Glomerular visceral epithelial cell (primary cell): ENCODE data around the gene STRN3.
"Not testable (repeated sequence)": the region's sequence is repeated elsewhere in the genome, so short reads cannot be mapped to it uniquely, and the experiment has no call there.

Experiments used
- DNase-seq: peaks from one replicate; pipeline ENCODE4 v3.0.0-alpha.2; 2016; ENCODE audit errors: extremely low spot score

Gene STRN3

GRCh38 chr14:31026077-31026449, at the start of gene STRN3:
TSS of gene STRN3 (minus strand) at chr14:31026379. CDS start at chr14:31026185, 194 bp downstream.
- DNase-seq = no peak

- no peak for DNase-seq
Measured at GRCh38 chr14:31075144-31075543, 49.0 kb upstream of the STRN3 start.

GRCh38 chr14:31071151-31071550, 45.0 kb upstream of the STRN3 start:
- no peak for DNase-seq

GRCh38 chr14:31070431-31070830, 44.3 kb upstream of the STRN3 start:
- DNase-seq = peak; percentile 80

GRCh38 chr14:31069343-31069742, 43.2 kb upstream of the STRN3 start:
- DNase-seq = no peak

- DNase-seq = no peak
Measured at GRCh38 chr14:31068235-31068634, 42.1 kb upstream of the STRN3 start.

GRCh38 chr14:31062908-31063307, 36.7 kb upstream of the STRN3 start:
- not testable (repeated sequence) for DNase-seq

GRCh38 chr14:31060253-31060875, 34.2 kb upstream of the STRN3 start:
- no peak for DNase-seq

GRCh38 chr14:31059152-31059924, 33.2 kb upstream of the STRN3 start:
- DNase-seq = peak; percentile 71

GRCh38 chr14:31057701-31058364, 31.7 kb upstream of the STRN3 start:
- DNase-seq = no peak

GRCh38 chr14:31057035-31057434, 30.9 kb upstream of the STRN3 start:
- no peak for DNase-seq

GRCh38 chr14:31052905-31053586, 26.9 kb upstream of the STRN3 start:
- not testable (repeated sequence) for DNase-seq

- no peak for DNase-seq
Measured at GRCh38 chr14:31051511-31051910, 25.3 kb upstream of the STRN3 start.

- DNase-seq = no peak
Measured at GRCh38 chr14:31051023-31051422, 24.8 kb upstream of the STRN3 start.

- no peak for DNase-seq
Measured at GRCh38 chr14:31047503-31047902, 21.3 kb upstream of the STRN3 start.

- no peak for DNase-seq
Measured at GRCh38 chr14:31045501-31046080, 19.4 kb upstream of the STRN3 start.

- no peak for DNase-seq
Measured at GRCh38 chr14:31043379-31043778, 17.2 kb upstream of the STRN3 start.

GRCh38 chr14:31042893-31043292, 16.7 kb upstream of the STRN3 start:
- not testable (repeated sequence) for DNase-seq

- no peak for DNase-seq
Measured at GRCh38 chr14:31042300-31042699, 16.1 kb upstream of the STRN3 start.

GRCh38 chr14:31038521-31039166, 12.5 kb upstream of the STRN3 start:
- no peak for DNase-seq

- DNase-seq = no peak
Measured at GRCh38 chr14:31037709-31038221, 11.6 kb upstream of the STRN3 start.
